ENCODE results near the gene VPS13C.

Gene VPS13C

GRCh38 chr15:62058327-62059028 is 1.8 kb downstream of the VPS13C start:
- POLR2A ChIA-PET = no interaction called here
- no peak for DNase-seq (ENCODE audit: extremely low spot score)
- TF ChIP-seq CTCF (IDR thresholded peaks at IDR 0.05; ENCODE audit: control extremely low read depth, extremely low read depth, low read depth, missing control alignments) = no peak
- CTCF ChIA-PET = interaction anchor here (1.0 kb wide), 2 partner anchors 10 to 213 kb away, joined by 3 read pairs; no protein-coding TSS in a partner anchor

- TF ChIP-seq CTCF (IDR thresholded peaks at IDR 0.05; ENCODE audit: control extremely low read depth, extremely low read depth, low read depth, missing control alignments) = no peak
- CTCF ChIA-PET = no interaction called here
- POLR2A ChIA-PET = no interaction called here
- DNase-seq (ENCODE audit: extremely low spot score) = no peak
These were observed 2.8 kb downstream of the VPS13C start for GRCh38 chr15:62057341-62057980.

GRCh38 chr15:62054979-62055378 is 5.3 kb downstream of the VPS13C start:
- no peak for DNase-seq (ENCODE audit: extremely low spot score)
- TF ChIP-seq CTCF (IDR thresholded peaks at IDR 0.05; ENCODE audit: control extremely low read depth, extremely low read depth, low read depth, missing control alignments) = no peak
- POLR2A ChIA-PET = no interaction called here
- CTCF ChIA-PET = no interaction called here

GRCh38 chr15:62053439-62054085 is 6.7 kb downstream of the VPS13C start:
- no peak for DNase-seq (ENCODE audit: extremely low spot score)
- ChIA-PET CTCF (interaction anchor here (1.3 kb wide), 1 partner anchor 22 kb away, joined by 3 read pairs; no protein-coding TSS in a partner anchor), POLR2A (no interaction called here)
- no peak for TF ChIP-seq CTCF (IDR thresholded peaks at IDR 0.05; ENCODE audit: control extremely low read depth, extremely low read depth, low read depth, missing control alignments)

GRCh38 chr15:62052713-62053112 is 7.5 kb downstream of the VPS13C start:
- ChIA-PET POLR2A (no interaction called here), CTCF (interaction anchor here (1.0 to 1.5 kb wide), 3 partner anchors 8 to 21 kb away, joined by 3 to 4 read pairs (median 3); partner anchors contain the start of gene VPS13C)
- no peak for TF ChIP-seq CTCF (IDR thresholded peaks at IDR 0.05; ENCODE audit: control extremely low read depth, extremely low read depth, low read depth, missing control alignments)
- DNase-seq (ENCODE audit: extremely low spot score) = peak; percentile 20

- POLR2A ChIA-PET = no interaction called here
- TF ChIP-seq CTCF (IDR thresholded peaks at IDR 0.05; ENCODE audit: control extremely low read depth, extremely low read depth, low read depth, missing control alignments) = no peak
- CTCF ChIA-PET = interaction anchor here (1.5 kb wide), 1 partner anchor 9 kb away, joined by 4 read pairs; the partner anchor contains the start of gene VPS13C
- no peak for DNase-seq (ENCODE audit: extremely low spot score)
These were observed 9.1 kb downstream of the VPS13C start for GRCh38 chr15:62051166-62051565.
